Peyer's patch (tissue), 4 donors: ENCODE results near the gene RHO. TPM values are rescaled to one million over a fixed set of nuclear protein-coding genes. Genes with fewer than 3 reads are reported as not detected.
A peak's percentile ranks its signal among the peaks of the same experiment; 100 is the strongest.
"Not testable (repeated sequence)": the region's sequence is repeated elsewhere in the genome, so short reads cannot be mapped to it uniquely, and the experiment has no call there.

Source experiments
- DNase-seq, 3 donors: peaks; one replicate each; pipeline ENCODE4 v3.0.0-alpha.2; 2017 to 2019
- H3K27ac ChIP-seq, 4 donors: fragments of 200-600 bp; sonication (generic); one replicate each; pipeline ENCODE4 v1.5.1; 2016 to 2019
- H3K27me3 ChIP-seq, 2 donors: fragments of 200-600 bp; sonication (generic); one replicate each; pipeline ENCODE4 v1.5.1; 2019
- H3K36me3 ChIP-seq, 3 donors: fragments of 200-600 bp; sonication (generic); one replicate each; pipeline ENCODE4 v1.5.1; 2016 to 2019
- H3K4me1 ChIP-seq, 4 donors: fragments of 200-600 bp; sonication (generic); one replicate each; pipeline ENCODE4 v1.5.1; 2016 to 2019
- H3K4me3 ChIP-seq, 4 donors: fragments of 200-600 bp; sonication (generic); 1 replicate in 3 of 4; 2 replicates in 1 of 4; pipeline ENCODE4 v1.5.1; 2016 to 2019; ENCODE audit warnings: mild to moderate bottlenecking in 1 of 4
- H3K9me3 ChIP-seq, 4 donors: fragments of 200-600 bp; sonication (generic); one replicate each; pipeline ENCODE4 v1.5.1; 2016 to 2019; ENCODE audit warnings: mild to moderate bottlenecking in 1 of 4
- POLR2A ChIP-seq, 2 donors: fragments of 450-650 bp; IDR thresholded peaks; one replicate each; pipeline ENCODE4 v1.5.1; 2017; ENCODE audit warnings: antibody characterized with exemption in 2 of 2, mild to moderate bottlenecking in 2 of 2, moderate library complexity in 2 of 2
- total RNA-seq, 4 donors: library from RNA; depleted of rRNA; stranded (reverse); fragments of >200 nt; gene quantifications; one replicate each; pipeline ENCODE4 v1.1.0, GENCODE V29; 2016
- TF ChIP-seq, protein P1 (sequence below), 6 experiments: fragments of 450-650 bp in 4 of 6; fragments of 200-600 bp in 2 of 6; sonication (generic) in 1 of 6; IDR thresholded peaks; one replicate each; pipeline ENCODE4 v1.5.1; 2017 to 2019; ENCODE audit warnings: antibody characterized with exemption in 6 of 6, mild to moderate bottlenecking in 3 of 6, moderate library complexity in 1 of 6

Gene RHO
- total RNA-seq, 4 donors from 2014 or later, result not detected

DNA sequence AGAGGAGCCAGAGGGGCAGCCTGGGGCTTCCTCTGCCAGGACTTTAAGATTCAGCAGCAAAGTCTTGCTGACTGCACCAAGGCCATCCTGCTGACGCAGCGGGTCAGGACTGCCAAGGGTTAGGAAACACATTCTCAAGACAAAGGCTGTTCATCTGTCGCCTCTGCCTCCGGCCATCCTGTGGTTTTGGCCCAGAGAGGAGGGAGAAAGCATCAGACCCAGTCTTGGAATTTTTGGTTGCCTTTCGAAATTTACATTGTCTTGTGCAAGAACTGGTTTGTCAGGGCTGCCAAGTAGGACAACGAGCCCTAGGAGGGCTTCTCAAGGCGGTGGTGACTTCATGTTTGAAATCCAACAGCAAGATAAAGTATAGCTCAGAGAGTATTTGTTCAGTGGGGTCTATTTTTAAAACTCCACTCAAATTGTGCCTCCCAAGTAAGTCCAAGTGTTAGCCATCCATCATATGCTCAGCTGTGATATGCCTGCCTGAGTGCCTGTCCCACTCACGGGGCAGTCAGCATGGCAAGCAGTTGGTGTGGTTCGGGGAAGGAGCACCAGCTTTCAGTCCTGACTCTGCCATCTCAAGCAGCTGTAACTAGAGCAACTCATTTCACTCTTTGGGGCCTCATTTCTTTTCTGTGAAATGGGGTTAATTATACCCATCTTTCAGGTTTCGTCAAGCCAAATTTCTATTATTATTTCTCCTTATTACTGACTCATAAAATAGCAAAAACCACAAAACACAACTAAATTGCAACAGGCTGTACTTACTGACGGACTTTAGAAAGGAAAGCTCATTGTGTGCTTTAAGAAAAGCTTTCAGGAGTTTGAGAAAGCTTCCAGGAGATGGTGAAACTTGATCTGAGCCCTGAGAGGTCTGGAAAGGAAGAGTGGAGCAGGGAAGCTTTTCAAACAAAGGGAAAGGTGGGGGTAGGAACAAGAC, 42.4 kb upstream of the RHO start:
- peak in 2 of 3 donors; percentile 34 to 83 for DNase-seq
- Histone ChIP-seq H3K27me3 (no peaks in the 10 kb centered on the region), H3K4me3 (no peak overlapping the region), H3K27ac (peak overlapping the region in 3 of 4 donors; percentile 53 to 73 (median 68)), H3K36me3 (peaks cover 0 to 8% (median 0%) of the 10 kb centered on the region in 3 donors), H3K9me3 (no peaks in the 10 kb centered on the region), H3K4me1 (peaks cover 0 to 5% (median 0%) of the 10 kb centered on the region in 4 donors)
- TF ChIP-seq POLR2A (IDR thresholded peaks at IDR 0.05), result no peak
- TF ChIP-seq, protein P1, sequence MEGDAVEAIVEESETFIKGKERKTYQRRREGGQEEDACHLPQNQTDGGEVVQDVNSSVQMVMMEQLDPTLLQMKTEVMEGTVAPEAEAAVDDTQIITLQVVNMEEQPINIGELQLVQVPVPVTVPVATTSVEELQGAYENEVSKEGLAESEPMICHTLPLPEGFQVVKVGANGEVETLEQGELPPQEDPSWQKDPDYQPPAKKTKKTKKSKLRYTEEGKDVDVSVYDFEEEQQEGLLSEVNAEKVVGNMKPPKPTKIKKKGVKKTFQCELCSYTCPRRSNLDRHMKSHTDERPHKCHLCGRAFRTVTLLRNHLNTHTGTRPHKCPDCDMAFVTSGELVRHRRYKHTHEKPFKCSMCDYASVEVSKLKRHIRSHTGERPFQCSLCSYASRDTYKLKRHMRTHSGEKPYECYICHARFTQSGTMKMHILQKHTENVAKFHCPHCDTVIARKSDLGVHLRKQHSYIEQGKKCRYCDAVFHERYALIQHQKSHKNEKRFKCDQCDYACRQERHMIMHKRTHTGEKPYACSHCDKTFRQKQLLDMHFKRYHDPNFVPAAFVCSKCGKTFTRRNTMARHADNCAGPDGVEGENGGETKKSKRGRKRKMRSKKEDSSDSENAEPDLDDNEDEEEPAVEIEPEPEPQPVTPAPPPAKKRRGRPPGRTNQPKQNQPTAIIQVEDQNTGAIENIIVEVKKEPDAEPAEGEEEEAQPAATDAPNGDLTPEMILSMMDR (IDR thresholded peaks at IDR 0.05), result no peak

DNA sequence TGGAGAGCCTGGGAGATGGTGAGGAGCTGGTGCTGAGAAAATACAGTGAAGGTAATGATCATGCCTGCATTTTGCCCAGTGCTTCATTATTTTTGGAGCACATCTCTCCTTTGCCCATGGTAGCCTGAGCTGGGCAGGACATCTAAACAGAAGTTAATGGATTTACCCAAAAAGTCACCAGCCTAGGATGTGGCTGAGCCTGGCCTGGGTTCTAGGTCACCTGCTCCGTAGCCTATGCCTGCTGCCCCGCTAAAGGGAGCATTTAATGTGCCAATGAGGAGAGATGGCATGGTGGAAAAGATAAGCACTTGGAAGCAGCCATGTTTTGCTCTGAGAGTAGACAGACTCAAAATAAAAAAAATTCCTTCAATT, 41.8 kb upstream of the RHO start:
- Histone ChIP-seq H3K27ac (peak overlapping the region in 3 of 4 donors; percentile 52 to 68 (median 53)), H3K4me3 (no peak overlapping the region), H3K4me1 (peaks cover 0 to 5% (median 0%) of the 10 kb centered on the region in 4 donors), H3K36me3 (peaks cover 0 to 8% (median 0%) of the 10 kb centered on the region in 3 donors), H3K27me3 (no peaks in the 10 kb centered on the region), H3K9me3 (no peaks in the 10 kb centered on the region)
- DNase-seq, result no peak
- TF ChIP-seq, protein P1 (IDR thresholded peaks at IDR 0.05), result no peak
- TF ChIP-seq POLR2A (IDR thresholded peaks at IDR 0.05), result no peak

DNA sequence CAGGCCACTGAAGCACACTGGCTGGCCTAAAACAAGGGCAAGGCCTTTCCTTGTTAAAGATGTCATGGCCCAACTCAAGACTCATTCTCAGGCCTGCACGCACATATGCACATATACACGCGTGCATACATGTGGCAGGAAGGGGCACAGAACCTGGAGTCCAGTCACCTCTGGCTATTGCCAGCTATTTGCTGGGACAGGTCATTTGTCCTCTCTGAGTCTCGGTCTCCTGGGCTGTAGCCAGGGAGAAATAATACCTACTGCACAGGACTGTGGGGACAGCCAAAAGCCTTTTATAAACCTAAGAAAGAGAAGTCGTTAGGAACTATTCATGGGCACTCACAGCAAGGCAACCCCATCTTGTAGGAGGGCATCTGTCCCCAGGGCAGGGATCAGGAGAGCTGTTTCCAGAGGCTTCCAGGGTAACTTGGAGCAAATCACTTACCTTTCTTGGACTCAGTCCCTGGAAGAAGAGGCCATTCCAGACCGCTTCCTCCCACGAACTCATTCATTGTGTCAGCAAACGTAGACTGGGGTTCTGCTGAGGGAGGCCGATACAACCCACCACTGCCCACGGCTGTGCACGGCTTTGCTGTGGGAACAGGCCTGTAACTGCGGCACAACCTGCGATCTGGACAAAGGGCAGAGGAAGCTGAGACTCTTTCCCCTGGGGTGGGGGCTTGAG, 41.1 kb upstream of the RHO start:
- Histone ChIP-seq H3K4me3 (no peak overlapping the region), H3K9me3 (no peaks in the 10 kb centered on the region), H3K27me3 (no peaks in the 10 kb centered on the region), H3K36me3 (peaks cover 0 to 4% (median 0%) of the 10 kb centered on the region in 3 donors), H3K4me1 (no peaks in the 10 kb centered on the region), H3K27ac (no peak overlapping the region)
- DNase-seq, result no peak
- TF ChIP-seq, protein P1 (IDR thresholded peaks at IDR 0.05), result no peak
- TF ChIP-seq POLR2A (IDR thresholded peaks at IDR 0.05), result no peak

DNA sequence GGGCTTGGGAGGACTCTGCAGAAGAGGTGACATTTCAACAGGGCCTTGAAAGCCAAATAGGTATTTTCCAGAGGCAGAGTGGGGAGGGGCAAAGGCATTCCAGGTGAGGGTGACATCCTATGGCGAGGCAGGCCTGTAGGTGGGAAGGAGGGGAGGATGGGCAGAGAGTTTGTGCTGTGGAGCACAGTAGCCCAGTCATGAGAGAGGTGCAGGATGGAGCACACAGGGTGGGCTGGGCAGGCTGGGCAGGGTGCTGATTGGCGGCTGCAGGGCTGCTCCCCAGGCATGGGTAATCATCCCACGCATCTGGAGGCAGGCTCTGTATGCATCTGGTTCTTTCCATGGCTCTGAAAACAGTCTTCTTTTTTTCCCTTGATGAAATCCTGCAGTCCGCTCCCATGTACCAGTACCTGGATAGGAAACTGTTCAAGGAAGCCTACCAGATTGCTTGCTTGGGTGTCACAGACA, 40.5 kb upstream of the RHO start:
- H3K27ac ChIP-seq, H3K9me3 ChIP-seq, H3K27me3 ChIP-seq, H3K4me1 ChIP-seq, DNase-seq, H3K36me3 ChIP-seq, H3K4me3 ChIP-seq: not testable (repeated sequence)

DNA sequence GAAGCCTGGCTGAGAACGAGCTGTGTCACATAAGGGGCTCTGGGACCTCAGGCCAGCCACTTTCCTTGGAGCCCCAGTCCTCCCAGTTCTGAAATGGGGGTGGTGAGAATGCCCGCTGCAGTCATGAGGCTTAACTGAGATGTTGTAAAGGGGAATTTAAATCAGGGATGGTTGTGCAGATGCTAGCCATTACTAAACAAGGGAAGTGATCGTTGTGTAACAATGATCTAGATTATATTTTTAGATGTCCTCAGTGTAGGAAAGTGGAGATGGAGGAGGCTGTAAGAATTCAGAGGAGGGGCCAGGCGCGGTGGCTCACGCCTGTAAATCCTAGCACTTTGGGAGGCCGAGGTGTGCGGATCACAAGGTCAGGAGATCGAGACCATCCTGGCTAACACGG, 39.2 kb upstream of the RHO start:
- H3K4me3 ChIP-seq, H3K27me3 ChIP-seq, H3K9me3 ChIP-seq, H3K27ac ChIP-seq, DNase-seq, H3K4me1 ChIP-seq, H3K36me3 ChIP-seq: not testable (repeated sequence)

DNA sequence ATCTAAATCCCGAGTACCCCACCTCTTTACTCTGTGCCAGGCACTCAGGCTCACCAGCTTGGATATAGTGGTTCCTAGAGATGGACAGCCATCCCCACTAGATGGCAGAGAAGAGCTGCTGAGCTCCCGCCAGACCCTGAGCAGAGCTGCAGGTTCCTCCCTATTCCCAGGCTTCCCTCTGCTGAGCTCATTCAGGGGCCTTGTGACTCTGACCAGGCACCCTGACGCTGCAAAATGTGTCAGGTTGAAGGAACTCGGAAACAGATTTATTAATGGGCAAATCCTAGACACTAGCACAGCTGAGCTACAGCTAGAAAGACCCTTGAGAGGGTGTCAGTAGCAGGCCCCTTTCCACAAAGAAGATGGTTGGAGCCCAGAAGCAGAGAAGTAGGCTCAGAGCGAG, 38.2 kb upstream of the RHO start:
- peak overlapping the region; percentile 21 to 54 (median 42) for H3K27ac ChIP-seq
- H3K4me3 ChIP-seq, result no peak overlapping the region

DNA sequence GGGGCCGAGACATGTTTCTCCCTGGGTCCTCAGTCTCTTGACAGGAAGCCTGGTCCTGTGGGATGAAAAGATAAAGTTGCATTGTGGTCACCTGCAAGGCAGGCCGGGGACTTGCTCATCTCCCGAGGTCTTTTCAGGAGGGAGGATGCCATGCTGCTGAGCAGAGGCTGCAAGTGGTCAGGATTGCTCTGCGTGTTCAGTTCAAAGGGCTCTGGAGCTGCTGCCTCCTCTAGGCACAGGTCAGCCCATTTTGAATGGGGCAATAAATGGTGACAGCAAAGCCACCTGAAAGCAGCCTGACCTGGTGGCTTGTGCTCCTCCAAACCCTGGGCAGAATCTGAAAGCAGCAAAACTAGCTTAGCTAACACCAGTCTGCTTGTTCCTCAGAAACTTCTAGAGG, 37.4 kb upstream of the RHO start:
- H3K27ac ChIP-seq, result peak overlapping the region in 1 of 4 donors; percentile 54
- H3K27me3 ChIP-seq, DNase-seq, H3K9me3 ChIP-seq, H3K4me3 ChIP-seq, H3K4me1 ChIP-seq, H3K36me3 ChIP-seq: not testable (repeated sequence)

More for the DNA sequence above, 38.2 kb upstream of the RHO start:
- Histone ChIP-seq H3K9me3 (no peaks in the 10 kb centered on the region), H3K4me1 (no peaks in the 10 kb centered on the region), H3K27me3 (no peaks in the 10 kb centered on the region), H3K36me3 (peaks cover 0 to 7% (median 0%) of the 10 kb centered on the region in 3 donors)
- peak in 1 of 2 donors; percentile 8 for TF ChIP-seq POLR2A (IDR thresholded peaks at IDR 0.05)
- TF ChIP-seq, protein P1 (IDR thresholded peaks at IDR 0.05), result peak; percentile 56 to 84 (median 82)
- DNase-seq, result peak; percentile 58 to 88 (median 68)
